H1 (cell line): ENCODE results near the gene ERAP2. TPM values are rescaled to one million over a fixed set of nuclear protein-coding genes. Genes with fewer than 3 reads are reported as not detected.

Source experiments
- CTCF ChIA-PET: fragments of 300-600 bp; sonication (Branson Sonifier 250); formaldehyde crosslinking; loops from one replicate; lab custom pipeline; 2021; ENCODE audit not compliant: partially characterized antibody; lab: Charles Lee
- POLR2A ChIA-PET: fragments of 300-600 bp; sonication (Branson Sonifier 250); formaldehyde crosslinking; loops from one replicate; lab custom pipeline; 2021; ENCODE audit warnings: inconsistent platforms; ENCODE audit not compliant: partially characterized antibody; lab: Charles Lee
- DNase-seq, 2 experiments: peaks; one replicate each; pipeline versions ENCODE4 v3.0.0 to v3.0.0-alpha.2; 2010 to 2022; ENCODE audit warnings: low spot score in 2 of 2, low read depth in 1 of 2, mixed read lengths in 1 of 2
- FAIRE-seq: peaks from 2 replicates; lab custom pipeline; 2011; peaks lifted over from hg19 to GRCh38; lab: Jason Lieb, UNC
- H2AFZ ChIP-seq: 2 replicates; pipeline ENCODE4 v1.8.1; 2012; ENCODE audit warnings: low read length, inconsistent platforms
- H2AK5ac ChIP-seq: 2 replicates; pipeline ENCODE4 v1.6.1; 2013; ENCODE audit warnings: low read depth, low read length
- H2BK120ac ChIP-seq: replicated peaks from 2 replicates; pipeline ENCODE3; 2013; ENCODE audit warnings: low read depth, low read length, inconsistent platforms
- H2BK12ac ChIP-seq: 2 replicates; pipeline ENCODE4 v1.6.1; 2013; ENCODE audit warnings: low read depth, low read length
- H2BK15ac ChIP-seq: 2 replicates; pipeline ENCODE4 v1.6.1; 2013; ENCODE audit warnings: low read length
- H2BK20ac ChIP-seq: 2 replicates; pipeline ENCODE4 v1.6.1; 2013; ENCODE audit warnings: low read length
- H2BK5ac ChIP-seq: 2 replicates; pipeline ENCODE4 v1.6.1; 2013; ENCODE audit warnings: low read depth, low read length
- H3K14ac ChIP-seq: 2 replicates; pipeline ENCODE4 v1.6.1; 2013; ENCODE audit warnings: inconsistent platforms; ENCODE audit not compliant: insufficient read length
- H3K18ac ChIP-seq: 2 replicates; pipeline ENCODE4 v1.6.1; 2013; ENCODE audit warnings: low read length; ENCODE audit errors: extremely low read depth
- H3K23ac ChIP-seq: 2 replicates; pipeline ENCODE4 v1.6.1; 2013; ENCODE audit warnings: inconsistent platforms; ENCODE audit not compliant: insufficient read length
- H3K23me2 ChIP-seq: 2 replicates; pipeline ENCODE4 v1.6.1; 2013; ENCODE audit warnings: low read depth, low read length
- H3K27ac ChIP-seq: 2 replicates; pipeline ENCODE4 v1.6.1; 2011; ENCODE audit warnings: low read depth, low read length, inconsistent platforms
- H3K27me3 ChIP-seq, 4 experiments: replicated peaks in 1 of 4; 1 replicate in 1 of 4; 2 replicates in 3 of 4; pipeline versions ENCODE4 v1.6.1 to v1.8.1; 2011 to 2013; ENCODE audit warnings: low read length in 3 of 4, mild to moderate bottlenecking in 3 of 4, inconsistent platforms in 2 of 4, mixed read lengths in 2 of 4, moderate library complexity in 1 of 4; ENCODE audit not compliant: control insufficient read depth in 3 of 4, insufficient read depth in 3 of 4; ENCODE audit errors: extremely low read depth in 1 of 4
- H3K36me3 ChIP-seq, 4 experiments: 2 replicates each; pipeline versions ENCODE4 v1.6.1 to v1.8.1; 2011 to 2013; ENCODE audit warnings: mild to moderate bottlenecking in 4 of 4, low read length in 3 of 4, moderate library complexity in 2 of 4, control low read depth in 1 of 4, inconsistent platforms in 1 of 4; ENCODE audit not compliant: insufficient read depth in 4 of 4, control insufficient read depth in 2 of 4
- H3K4ac ChIP-seq: replicated peaks from 2 replicates; pipeline ENCODE3; 2013; ENCODE audit warnings: low read length, low read depth, mixed read lengths, inconsistent platforms; ENCODE audit not compliant: insufficient read length
- H3K4me1 ChIP-seq, 4 experiments: replicated peaks in 1 of 4; 1 replicate in 1 of 4; 2 replicates in 3 of 4; pipeline versions ENCODE4 v1.6.1 to v1.8.1; 2011 to 2013; ENCODE audit warnings: low read length in 3 of 4, inconsistent platforms in 2 of 4, mixed read lengths in 1 of 4; ENCODE audit not compliant: insufficient read depth in 4 of 4, control insufficient read depth in 3 of 4
- H3K4me2 ChIP-seq, 2 experiments: 2 replicates each; pipeline versions ENCODE4 v1.6.1 to v1.8.1; 2011 to 2013; ENCODE audit warnings: low read depth in 2 of 2, low read length in 2 of 2, control low read depth in 1 of 2, inconsistent platforms in 1 of 2, mild to moderate bottlenecking in 1 of 2; ENCODE audit not compliant: insufficient read depth in 1 of 2
- H3K4me3 ChIP-seq, 4 experiments: fragments of 200-600, 300-600 bp in 1 of 4; sonication (generic), shearing (Covaris generic), sonication (Bioruptor Twin) in 1 of 4; 2 replicates each; pipeline versions ENCODE4 v1.5.1 to v1.8.1; 2011 to 2016; ENCODE audit warnings: low read length in 4 of 4, low read depth in 3 of 4, control low read depth in 2 of 4, inconsistent platforms in 2 of 4, mild to moderate bottlenecking in 2 of 4, mixed read lengths in 1 of 4, moderate library complexity in 1 of 4; ENCODE audit not compliant: insufficient read depth in 2 of 4; ENCODE audit errors: extremely low read depth in 1 of 4
- H3K56ac ChIP-seq: replicated peaks from 2 replicates; pipeline ENCODE3; 2013; ENCODE audit warnings: low read depth, mild to moderate bottlenecking, mixed read lengths, low read length, inconsistent platforms; ENCODE audit not compliant: insufficient read length
- H3K79me1 ChIP-seq: 2 replicates; pipeline ENCODE4 v1.6.1; 2013; ENCODE audit warnings: low read depth, low read length, control low read depth
- H3K79me2 ChIP-seq, 2 experiments: 2 replicates each; pipeline versions ENCODE4 v1.6.1 to v1.8.1; 2012 to 2013; ENCODE audit warnings: low read length in 2 of 2, mild to moderate bottlenecking in 2 of 2, inconsistent platforms in 1 of 2; ENCODE audit not compliant: insufficient read depth in 2 of 2, control insufficient read depth in 1 of 2
- H3K9ac ChIP-seq, 4 experiments: replicated peaks in 1 of 4; 1 replicate in 1 of 4; 2 replicates in 3 of 4; pipeline versions ENCODE4 v1.6.1 to v1.8.1; 2011 to 2013; ENCODE audit warnings: low read depth in 3 of 4, low read length in 3 of 4, control low read depth in 2 of 4, mild to moderate bottlenecking in 2 of 4, moderate library complexity in 2 of 4, inconsistent platforms in 1 of 4; ENCODE audit errors: extremely low read depth in 1 of 4
- H3K9me3 ChIP-seq, 2 experiments: 2 replicates each; pipeline versions ENCODE4 v1.6.1 to v1.8.1; 2012 to 2013; ENCODE audit warnings: mild to moderate bottlenecking in 2 of 2, moderate library complexity in 2 of 2, control low read depth in 1 of 2, inconsistent platforms in 1 of 2, low read depth in 1 of 2, low read length in 1 of 2, mixed read lengths in 1 of 2; ENCODE audit not compliant: insufficient read depth in 2 of 2
- H4K20me1 ChIP-seq, 2 experiments: replicated peaks in 1 of 2; 2 replicates each; pipeline versions ENCODE3 to v1.8.1; 2011 to 2013; ENCODE audit warnings: inconsistent platforms in 2 of 2, low read length in 2 of 2, mild to moderate bottlenecking in 1 of 2; ENCODE audit not compliant: insufficient read depth in 2 of 2, control insufficient read depth in 1 of 2
- H4K5ac ChIP-seq: 2 replicates; pipeline ENCODE4 v1.6.1; 2013; ENCODE audit warnings: low read length, low read depth, mixed read lengths, inconsistent platforms; ENCODE audit not compliant: insufficient read length
- H4K8ac ChIP-seq: 2 replicates; pipeline ENCODE4 v1.8.0; 2013; ENCODE audit warnings: mild to moderate bottlenecking, moderate library complexity, low read length, inconsistent platforms; ENCODE audit not compliant: insufficient read depth; ENCODE audit errors: extremely low read depth
- H4K91ac ChIP-seq: replicated peaks from 2 replicates; pipeline ENCODE3; 2013; ENCODE audit warnings: low read length, mixed read lengths, inconsistent platforms; ENCODE audit not compliant: insufficient read length
- BCL11A ChIP-seq, 2 experiments: IDR thresholded peaks; one replicate each; pipeline ENCODE4 v1.6.1; 2011; ENCODE audit warnings: low read depth in 2 of 2, low read length in 2 of 2, mild to moderate bottlenecking in 2 of 2
- GABPA ChIP-seq: IDR thresholded peaks from 2 replicates; pipeline ENCODE4 v1.6.1; 2011; ENCODE audit warnings: mild to moderate bottlenecking, low read length, moderate library complexity, borderline replicate concordance; ENCODE audit not compliant: insufficient read depth
- HDAC2 ChIP-seq, 2 experiments: fragments of 300-600 bp in 1 of 2; sonication (generic) in 1 of 2; IDR thresholded peaks; 2 replicates each; pipeline ENCODE4 v1.6.1; 2011 to 2012; ENCODE audit warnings: low read depth in 2 of 2, low read length in 2 of 2, mild to moderate bottlenecking in 2 of 2, moderate library complexity in 2 of 2, borderline replicate concordance in 1 of 2, inconsistent platforms in 1 of 2
- JUND ChIP-seq: IDR thresholded peaks from 2 replicates; pipeline ENCODE4 v1.6.1; 2011; ENCODE audit warnings: mild to moderate bottlenecking, improper control_type of control experiment, low read length
- NRF1 ChIP-seq: IDR thresholded peaks from 2 replicates; pipeline ENCODE4 v1.6.1; 2011; ENCODE audit warnings: mild to moderate bottlenecking, low read depth, low read length, improper control_type of control experiment
- SAP30 ChIP-seq: fragments of 300-600 bp; sonication (generic); IDR thresholded peaks from 2 replicates; pipeline ENCODE4 v1.7.1; 2012; ENCODE audit warnings: low read length, moderate library complexity, mild to moderate bottlenecking, inconsistent platforms; ENCODE audit not compliant: insufficient read depth, insufficient replicate concordance
- SP1 ChIP-seq: IDR thresholded peaks from 2 replicates; pipeline ENCODE4 v1.6.1; 2011; ENCODE audit warnings: low read depth, low read length
- TBP ChIP-seq: IDR thresholded peaks from 2 replicates; pipeline ENCODE4 v1.6.1; 2011; ENCODE audit warnings: low read depth, low read length, improper control_type of control experiment
- WGBS, 2 experiments: shearing (Covaris generic) in 1 of 2; methylation state at CpG; one replicate each; pipeline versions ENCODE4 v1.1.6 to v1.1.7; 2013 to 2015; ENCODE audit warnings: low lambda C conversion rate in 2 of 2, mixed read lengths in 2 of 2, inconsistent platforms in 1 of 2, low coverage in 1 of 2, missing lambda C conversion rate in 1 of 2; ENCODE audit not compliant: insufficient replicate concordance in 2 of 2, insufficient coverage in 1 of 2, insufficient read length in 1 of 2; ENCODE audit errors: extremely low coverage in 1 of 2, missing lambda C conversion rate in 1 of 2; 5-methylcytosine and 5-hydroxymethylcytosine counted together
- polyA plus RNA-seq, 7 experiments: library from polyadenylated mRNA; depleted of rRNA in 3 of 7; stranded (reverse) in 5 of 7; unstranded in 2 of 7; fragments of >200 nt in 5 of 7; fragments of 200-250 nt in 2 of 7; gene quantifications; 1 replicate in 5 of 7; 2 replicates in 1 of 7; 4 replicates in 1 of 7; pipeline versions ENCODE4 v1.2.1 to v1.2.3, GENCODE V29; 2011 to 2013; ENCODE audit warnings: missing spikeins in 2 of 7, mixed read lengths in 2 of 7
- total RNA-seq: library from RNA; stranded (reverse); fragmentation: NEBNext Ultra II Directional; extraction: Animal tissue kit (Norgen Biotek cat#: 25700); gene quantifications from 2 replicates; pipeline ENCODE4 v1.2.1, GENCODE V29; 2021
- TF ChIP-seq, protein P1 (sequence below): IDR thresholded peaks from 2 replicates; pipeline ENCODE4 v1.6.1; 2012; ENCODE audit warnings: inconsistent platforms

The ERAP2 gene
- total and polyA plus RNA-seq, 2 of the 8 experiments (the other 6 are each of a cell fraction or from before 2014, with no cell fraction given) = 0.14 TPM; not detected in 1

- no peak within 1 kb of the TSS for H2BK15ac ChIP-seq
- no peak within 1 kb of the TSS for H3K4ac ChIP-seq
- H4K5ac ChIP-seq = peak within 1 kb of the TSS; percentile 51
- FAIRE-seq (no peak), DNase-seq (peak; percentile 94 to 95)
- no peak within 1 kb of the TSS for H3K14ac ChIP-seq
- H3K79me2 ChIP-seq = no peaks in the 10 kb centered on the region; a peak in 1 of 4 replicates
- 2% methylated on average over 67 of the region's 79 CpGs; no CpG with 5 or more reads in 1 of the 2 experiments for WGBS, 2 experiments
- peak within 1 kb of the TSS; percentile 65 to 74 (median 70) for H3K4me3 ChIP-seq
- H2AK5ac ChIP-seq = no peak within 1 kb of the TSS
- H3K23me2 ChIP-seq = peaks cover 13% of the 10 kb centered on the region
- no peaks in the 10 kb centered on the region for H3K9me3 ChIP-seq
- peak within 1 kb of the TSS; percentile 83 to 94 for H3K4me2 ChIP-seq
- H3K27ac ChIP-seq = peak within 1 kb of the TSS; percentile 39; the same call in 1 of the 2 replicates
- ChIA-PET POLR2A (interaction anchor here (0.6 kb wide), 1 partner anchor 1512 kb away, joined by 3 read pairs; no protein-coding TSS in a partner anchor), CTCF (interaction anchor here (1.1 kb wide), 1 partner anchor 64 kb away, joined by 3 read pairs; no protein-coding TSS in a partner anchor)
- no peaks in the 10 kb centered on the region for H3K79me1 ChIP-seq
- H3K56ac ChIP-seq = peak within 1 kb of the TSS; percentile 60
- peak within 1 kb of the TSS; percentile 61 for H4K91ac ChIP-seq
- H3K27me3 ChIP-seq = peaks cover 0 to 11% (median 7%) of the 10 kb centered on the region in 4 experiments; a peak in 3 of 7 replicates
- peak within 1 kb of the TSS; percentile 94 for H2BK5ac ChIP-seq
- no peaks in the 10 kb centered on the region for H4K20me1 ChIP-seq
- H4K8ac ChIP-seq = peak within 1 kb of the TSS; percentile 96
- H2AFZ ChIP-seq = peak within 1 kb of the TSS; percentile 83; the same call in 1 of the 2 replicates
- peak within 1 kb of the TSS; percentile 86; the same call in 1 of the 2 replicates for H2BK12ac ChIP-seq
- H2BK20ac ChIP-seq = no peak within 1 kb of the TSS
- no peak within 1 kb of the TSS for H2BK120ac ChIP-seq
- peak within 1 kb of the TSS in 3 of 4 experiments; percentile 65 to 75 (median 67); a peak in 5 of 7 replicates for H3K9ac ChIP-seq
- peaks cover 2 to 8% (median 6%) of the 10 kb centered on the region in 4 experiments; a peak in 3 of 7 replicates for H3K4me1 ChIP-seq
- no peak within 1 kb of the TSS for H3K23ac ChIP-seq
- peak within 1 kb of the TSS; percentile 54 for H3K18ac ChIP-seq
- H3K36me3 ChIP-seq = no peaks in the 10 kb centered on the region
- TF ChIP-seq, protein P1, sequence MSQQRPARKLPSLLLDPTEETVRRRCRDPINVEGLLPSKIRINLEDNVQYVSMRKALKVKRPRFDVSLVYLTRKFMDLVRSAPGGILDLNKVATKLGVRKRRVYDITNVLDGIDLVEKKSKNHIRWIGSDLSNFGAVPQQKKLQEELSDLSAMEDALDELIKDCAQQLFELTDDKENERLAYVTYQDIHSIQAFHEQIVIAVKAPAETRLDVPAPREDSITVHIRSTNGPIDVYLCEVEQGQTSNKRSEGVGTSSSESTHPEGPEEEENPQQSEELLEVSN = peak; percentile 18; the same call in 1 of the 2 replicates
- TF ChIP-seq BCL11A (IDR thresholded peaks at IDR 0.05; ENCODE audit: low read depth in 2 of 2, low read length in 2 of 2) = no peak
- TF ChIP-seq TBP = peak; percentile 67; the same call in 1 of the 2 replicates
- peak; percentile 95 for TF ChIP-seq SP1
- TF ChIP-seq JUND = 0 out of 2 replicates have a peak, but pooled peaks have one; percentile 3
- no peak for TF ChIP-seq GABPA
- peak in 1 of 2 experiments; percentile 89; a peak in 2 of 4 replicates for TF ChIP-seq HDAC2 (IDR thresholded peaks at IDR 0.05; ENCODE audit: borderline replicate concordance in 1 of 2, low read depth in 2 of 2, low read length in 2 of 2)
- peak; percentile 57 for TF ChIP-seq SAP30
- TF ChIP-seq NRF1 = peak; percentile 29
Observed at GRCh38 chr5:96935559-96936430, 59.5 kb downstream of the ERAP2 start, which contains the start of gene LNPEP. LNPEP (plus strand) TSS chr5:96936080; CDS start chr5:96936156, 76 bp downstream.
